ENCODE results near the gene TMEM132C.

The TMEM132C gene

DNA sequence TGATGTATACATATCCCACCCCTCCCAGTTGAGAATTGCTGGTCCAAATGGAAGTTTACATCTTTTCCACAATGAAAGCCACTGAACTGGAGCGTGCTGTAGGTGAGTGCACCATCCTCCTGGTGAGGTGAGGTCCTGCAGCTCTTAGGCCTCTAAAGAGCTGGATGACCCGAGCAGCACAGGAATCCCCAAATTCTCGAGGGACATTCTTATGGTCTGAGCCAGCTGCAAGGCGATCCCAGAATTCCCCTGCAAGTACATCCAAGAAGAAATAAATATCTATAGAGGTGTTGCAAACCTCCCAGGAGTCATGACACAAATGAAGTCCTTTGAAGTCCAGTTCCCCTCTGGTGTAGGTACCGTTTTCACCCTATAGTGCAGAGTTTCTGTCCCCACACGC is 24.0 kb downstream of the TMEM132C start:
- Mint-ChIP-seq H3K27ac (no peak overlapping the region), H3K27me3 (ENCODE audit: low read depth) (peaks cover 4% of the 10 kb centered on the region), H3K9me3 (no peaks in the 10 kb centered on the region), H3K4me1 (peaks cover 36% of the 10 kb centered on the region), H3K4me3 (no peak overlapping the region), H3K36me3 (ENCODE audit: low read depth) (no peaks in the 10 kb centered on the region)
- TF ChIP-seq, protein P1, sequence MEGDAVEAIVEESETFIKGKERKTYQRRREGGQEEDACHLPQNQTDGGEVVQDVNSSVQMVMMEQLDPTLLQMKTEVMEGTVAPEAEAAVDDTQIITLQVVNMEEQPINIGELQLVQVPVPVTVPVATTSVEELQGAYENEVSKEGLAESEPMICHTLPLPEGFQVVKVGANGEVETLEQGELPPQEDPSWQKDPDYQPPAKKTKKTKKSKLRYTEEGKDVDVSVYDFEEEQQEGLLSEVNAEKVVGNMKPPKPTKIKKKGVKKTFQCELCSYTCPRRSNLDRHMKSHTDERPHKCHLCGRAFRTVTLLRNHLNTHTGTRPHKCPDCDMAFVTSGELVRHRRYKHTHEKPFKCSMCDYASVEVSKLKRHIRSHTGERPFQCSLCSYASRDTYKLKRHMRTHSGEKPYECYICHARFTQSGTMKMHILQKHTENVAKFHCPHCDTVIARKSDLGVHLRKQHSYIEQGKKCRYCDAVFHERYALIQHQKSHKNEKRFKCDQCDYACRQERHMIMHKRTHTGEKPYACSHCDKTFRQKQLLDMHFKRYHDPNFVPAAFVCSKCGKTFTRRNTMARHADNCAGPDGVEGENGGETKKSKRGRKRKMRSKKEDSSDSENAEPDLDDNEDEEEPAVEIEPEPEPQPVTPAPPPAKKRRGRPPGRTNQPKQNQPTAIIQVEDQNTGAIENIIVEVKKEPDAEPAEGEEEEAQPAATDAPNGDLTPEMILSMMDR (IDR thresholded peaks at IDR 0.05; ENCODE audit: unreplicated experiment in 3 of 3) = no peak

DNA sequence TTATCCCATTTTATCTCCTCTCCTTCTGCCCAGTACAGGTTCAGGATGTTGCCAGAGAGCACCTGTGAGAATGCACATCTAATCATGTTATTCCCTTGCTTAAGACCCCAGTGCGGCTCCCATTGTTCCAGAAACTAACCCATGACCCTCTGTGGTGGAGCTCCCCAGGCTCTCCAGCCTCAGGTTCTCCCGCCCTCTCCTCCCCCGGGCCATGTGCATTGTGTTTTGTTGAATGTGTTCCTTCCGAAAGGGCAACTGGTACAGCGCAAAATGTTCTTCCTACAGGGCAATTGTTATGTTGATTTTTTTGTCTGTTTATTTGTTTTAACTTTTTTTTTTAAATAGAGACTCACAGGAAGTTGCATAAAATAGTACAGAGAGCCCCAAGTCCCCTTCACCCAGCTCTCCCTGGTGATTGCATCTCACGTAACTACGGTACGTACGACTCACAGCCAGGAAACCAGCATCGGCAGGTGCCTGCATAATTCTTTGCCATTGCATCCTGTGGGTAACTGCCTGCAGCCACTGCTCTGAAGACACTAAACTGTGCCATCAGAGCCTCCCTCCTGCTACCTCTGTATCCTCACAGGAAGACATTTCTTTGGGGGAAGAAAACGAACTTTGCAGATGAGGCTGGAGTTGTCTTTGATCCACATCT is 31.2 kb downstream of the TMEM132C start:
- TF ChIP-seq, protein P1 (IDR thresholded peaks at IDR 0.05; ENCODE audit: unreplicated experiment in 3 of 3) = no peak
- no peak overlapping the region for H3K4me3 Mint-ChIP-seq
- peaks cover 10% of the 10 kb centered on the region for H3K9me3 Mint-ChIP-seq
- peaks cover 26% of the 10 kb centered on the region for H3K36me3 Mint-ChIP-seq (ENCODE audit: low read depth)
- peaks cover 5% of the 10 kb centered on the region for H3K27me3 Mint-ChIP-seq (ENCODE audit: low read depth)
- H3K27ac Mint-ChIP-seq = peak overlapping the region in 1 of 3 experiments; percentile 43
- H3K4me1 Mint-ChIP-seq = peaks cover 28% of the 10 kb centered on the region

DNA sequence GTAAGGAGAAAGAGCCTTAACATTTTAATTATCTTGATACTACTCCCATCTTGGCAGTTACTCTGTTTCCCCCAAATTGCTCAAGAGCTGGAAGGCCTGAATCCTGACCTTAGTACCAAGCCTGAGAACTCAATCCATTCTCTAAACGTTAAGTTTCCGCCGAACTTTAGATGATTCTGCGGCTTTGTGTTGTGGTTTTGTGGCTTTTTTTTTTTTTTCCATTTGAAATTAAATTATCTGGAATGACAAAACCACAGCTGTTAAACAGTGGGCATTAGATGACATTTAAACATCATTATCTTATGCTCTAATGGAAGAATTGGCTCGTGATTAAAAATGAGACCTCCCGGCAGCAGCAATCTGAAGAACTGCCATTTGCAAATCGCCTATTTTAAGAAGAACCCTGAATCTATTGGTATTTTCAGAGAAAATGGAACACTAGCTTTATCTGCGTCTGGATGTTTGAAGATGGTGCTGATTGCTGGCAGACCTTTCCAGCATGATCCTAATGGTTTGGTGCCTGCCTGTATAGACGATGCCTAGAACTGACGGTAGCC is 38.4 kb downstream of the TMEM132C start:
- peaks cover 18% of the 10 kb centered on the region for H3K4me1 Mint-ChIP-seq
- H3K27me3 Mint-ChIP-seq (ENCODE audit: low read depth) = peaks cover 3% of the 10 kb centered on the region
- peaks cover 8% of the 10 kb centered on the region for H3K9me3 Mint-ChIP-seq
- no peak overlapping the region for H3K27ac Mint-ChIP-seq
- TF ChIP-seq, protein P1 (IDR thresholded peaks at IDR 0.05; ENCODE audit: unreplicated experiment in 3 of 3) = no peak
- H3K36me3 Mint-ChIP-seq (ENCODE audit: low read depth) = peaks cover 42% of the 10 kb centered on the region
- no peak overlapping the region for H3K4me3 Mint-ChIP-seq

DNA sequence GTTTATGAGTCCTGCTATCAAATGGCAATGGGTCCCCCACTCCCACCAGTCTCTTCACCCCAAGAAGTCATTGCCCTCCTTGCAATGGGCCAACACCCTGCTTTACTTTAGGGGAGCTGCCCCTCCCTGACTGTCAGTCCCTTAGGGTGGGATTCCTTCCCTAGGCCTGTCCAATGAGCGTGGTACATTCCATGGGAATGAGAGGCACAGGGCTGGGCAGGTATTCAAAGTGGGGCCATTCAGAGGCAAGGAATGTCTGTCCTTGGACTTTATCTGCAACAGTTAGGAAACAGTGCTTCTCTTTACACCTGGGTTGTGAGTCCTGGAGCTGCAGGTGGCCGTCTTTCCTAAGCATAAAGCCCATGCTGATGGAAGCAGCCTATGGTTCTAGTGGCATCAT is 40.8 kb downstream of the TMEM132C start:
- Mint-ChIP-seq H3K27me3 (ENCODE audit: low read depth) (peaks cover 6% of the 10 kb centered on the region), H3K27ac (no peak overlapping the region), H3K36me3 (ENCODE audit: low read depth) (peaks cover 27% of the 10 kb centered on the region), H3K9me3 (no peaks in the 10 kb centered on the region), H3K4me1 (peaks cover 25% of the 10 kb centered on the region), H3K4me3 (no peak overlapping the region)
- TF ChIP-seq, protein P1 (IDR thresholded peaks at IDR 0.05; ENCODE audit: unreplicated experiment in 3 of 3) = no peak

DNA sequence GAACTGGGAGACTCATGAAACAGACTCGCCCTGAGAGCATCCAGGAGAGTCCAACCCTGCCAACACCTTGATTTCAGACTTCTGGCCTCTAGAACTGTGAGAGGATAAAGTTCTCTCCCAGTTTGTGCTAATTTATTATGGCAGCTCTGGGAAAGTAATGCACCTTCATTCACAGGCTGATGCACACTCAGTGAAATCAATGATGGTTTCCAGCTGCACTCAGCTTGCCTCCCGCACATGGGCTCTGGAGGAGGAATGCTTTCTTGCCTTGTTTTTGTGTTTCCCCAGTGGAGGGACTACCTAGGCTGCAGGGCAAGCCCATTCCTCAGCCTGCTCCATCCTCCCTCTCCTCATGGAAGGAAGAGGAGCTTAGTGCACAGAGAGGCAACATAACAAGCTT is 45.7 kb downstream of the TMEM132C start:
- Mint-ChIP-seq H3K27ac (peak overlapping the region; percentile 40 to 96 (median 47)), H3K4me1 (peaks cover 74% of the 10 kb centered on the region), H3K36me3 (ENCODE audit: low read depth) (peaks cover 9% of the 10 kb centered on the region), H3K27me3 (ENCODE audit: low read depth) (peaks cover 10% of the 10 kb centered on the region), H3K9me3 (no peaks in the 10 kb centered on the region), H3K4me3 (no peak overlapping the region)
- TF ChIP-seq, protein P1 (IDR thresholded peaks at IDR 0.05; ENCODE audit: unreplicated experiment in 3 of 3) = no peak

DNA sequence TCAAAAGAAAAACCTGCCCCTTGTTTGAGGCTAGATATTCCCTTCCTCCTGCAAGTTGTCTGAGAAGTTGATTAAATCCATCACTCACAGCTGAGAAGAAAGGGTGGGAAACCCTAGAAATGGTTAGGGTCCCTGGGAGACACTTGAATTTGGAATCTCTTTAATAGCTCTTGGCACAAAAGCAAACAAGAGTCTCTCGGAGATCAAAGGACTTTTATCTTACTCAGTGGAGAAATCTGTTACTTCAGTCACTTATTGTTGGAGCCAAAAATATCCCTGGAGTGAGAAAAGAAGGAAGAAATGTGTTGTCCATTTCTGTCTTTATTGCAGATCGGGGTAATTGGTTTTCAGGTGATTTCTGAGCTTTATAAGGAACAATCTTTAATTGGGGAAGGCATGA is 47.0 kb downstream of the TMEM132C start:
- H3K27me3 Mint-ChIP-seq (ENCODE audit: low read depth) = peaks cover 10% of the 10 kb centered on the region
- peaks cover 7% of the 10 kb centered on the region for H3K36me3 Mint-ChIP-seq (ENCODE audit: low read depth)
- H3K4me3 Mint-ChIP-seq = no peak overlapping the region
- H3K27ac Mint-ChIP-seq = peak overlapping the region; percentile 40 to 96 (median 56)
- no peaks in the 10 kb centered on the region for H3K9me3 Mint-ChIP-seq
- TF ChIP-seq, protein P1 (IDR thresholded peaks at IDR 0.05; ENCODE audit: unreplicated experiment in 3 of 3) = no peak
- peaks cover 74% of the 10 kb centered on the region for H3K4me1 Mint-ChIP-seq

All from nephron (organoid).